GM19025 (cell line): ENCODE measurements around the gene BRAF.
"Not testable (repeated sequence)": the region's sequence is repeated elsewhere in the genome, so short reads cannot be mapped to it uniquely, and the experiment has no call there.

Experiments used
- ATAC-seq: cut with Tn5 transposase; IDR thresholded peaks from one replicate; pipeline ENCODE4 v1.9.1; 2021; ENCODE audit warnings: mild to moderate bottlenecking, low read depth, moderate library complexity; ENCODE audit not compliant: unreplicated experiment

BRAF gene

GRCh38 chr7:140723574-140723973, 201.2 kb downstream of the BRAF start:
- no peak for ATAC-seq

DNA sequence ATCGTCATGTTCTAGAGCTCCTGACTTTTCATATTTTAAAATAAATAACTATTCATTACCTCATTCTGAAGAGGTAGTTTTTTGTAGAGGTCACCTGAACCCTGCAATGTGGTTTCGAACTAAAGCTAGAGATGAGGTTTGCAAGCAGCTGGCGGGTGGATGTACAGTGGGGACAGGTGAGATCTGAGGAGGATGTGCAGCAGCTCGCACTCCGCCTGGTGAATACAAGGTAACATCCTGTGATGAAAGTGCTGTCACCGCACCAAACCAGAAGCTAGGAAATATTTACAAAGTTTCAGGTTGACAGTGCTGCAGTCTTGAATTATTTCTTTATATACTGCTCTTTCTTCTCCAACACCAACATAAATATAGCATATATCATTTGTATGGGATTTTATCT, 201.7 kb downstream of the BRAF start:
- ATAC-seq: no peak

DNA sequence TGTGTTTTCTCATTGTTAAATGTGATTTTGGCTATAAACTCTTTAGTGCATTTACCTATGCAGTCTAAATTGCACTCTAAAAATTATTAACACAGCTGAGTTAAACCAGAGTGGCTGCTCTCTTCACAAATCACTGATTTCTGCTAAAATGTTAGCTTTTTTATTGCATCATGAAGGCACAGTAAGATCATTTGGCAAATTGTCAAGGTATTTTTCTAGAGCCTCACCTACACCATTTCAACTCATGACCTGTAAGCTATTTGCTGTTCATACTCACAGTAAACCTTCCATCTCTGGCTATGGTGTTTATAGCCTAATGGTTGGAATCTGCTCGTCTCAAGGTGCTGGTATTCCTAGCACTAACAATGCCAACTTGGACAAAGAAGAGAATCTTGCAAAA, 202.5 kb downstream of the BRAF start:
- no peak for ATAC-seq

DNA sequence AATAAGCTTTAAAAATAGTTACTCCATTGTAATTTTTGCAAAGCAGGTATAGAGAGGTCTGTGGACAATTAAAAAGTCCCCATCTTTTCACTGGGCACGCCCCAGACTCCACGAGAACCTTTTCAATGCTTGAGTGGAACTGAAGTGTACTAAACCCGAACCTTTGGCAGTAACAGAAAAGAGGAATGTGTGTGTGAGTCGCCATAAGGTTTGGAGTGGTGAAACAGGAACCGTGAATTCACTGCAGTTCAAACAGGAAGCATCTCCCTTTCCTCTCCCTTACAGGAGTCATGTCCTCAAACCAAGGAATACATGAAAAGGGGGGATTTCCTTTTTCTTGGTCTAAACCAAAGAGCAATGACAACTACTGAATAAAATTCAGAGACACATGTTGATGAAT, 205.0 kb downstream of the BRAF start:
- ATAC-seq: no peak

DNA sequence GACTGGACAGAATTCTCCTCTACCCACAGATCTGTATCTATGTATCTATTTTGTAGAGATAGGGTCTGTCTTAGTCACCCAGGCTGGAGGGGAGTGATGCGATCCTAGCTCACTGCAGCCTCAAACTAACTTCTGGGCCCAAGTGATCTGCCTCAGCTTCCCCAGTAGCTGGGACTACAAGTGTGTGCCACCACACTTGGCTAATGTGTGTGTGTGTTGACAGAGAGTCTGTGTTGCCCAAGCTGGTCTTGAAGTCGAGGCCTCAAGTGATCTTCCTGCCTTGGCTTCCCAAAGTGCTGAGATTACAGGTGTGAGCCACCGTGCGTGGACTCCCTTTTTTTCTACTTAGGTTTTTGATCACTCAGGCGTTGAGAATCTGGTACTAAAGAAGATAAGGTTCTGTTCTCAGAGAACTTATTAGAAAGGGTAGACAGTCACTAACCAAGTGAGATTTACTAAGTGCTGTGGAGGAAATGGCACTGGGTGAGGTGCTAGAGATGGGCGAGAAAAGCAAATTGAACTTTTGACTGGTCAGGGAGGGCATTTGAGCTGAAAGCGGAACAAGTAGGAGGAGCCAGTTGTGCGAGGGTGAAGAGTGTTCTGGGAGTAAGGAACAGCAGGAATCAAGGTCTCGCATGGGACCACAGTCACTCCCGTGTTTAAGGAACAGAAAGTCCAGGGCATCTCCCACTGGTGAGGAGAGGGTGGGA, 210.2 kb downstream of the BRAF start:
- no peak for ATAC-seq

- not testable (repeated sequence) for ATAC-seq
These were observed 212.3 kb downstream of the BRAF start for GRCh38 chr7:140712392-140712791.

- ATAC-seq: not testable (repeated sequence)
These were observed 216.0 kb downstream of the BRAF start for GRCh38 chr7:140708764-140709163.

- no peak for ATAC-seq
These were observed 217.6 kb downstream of the BRAF start for GRCh38 chr7:140707132-140707531.

DNA sequence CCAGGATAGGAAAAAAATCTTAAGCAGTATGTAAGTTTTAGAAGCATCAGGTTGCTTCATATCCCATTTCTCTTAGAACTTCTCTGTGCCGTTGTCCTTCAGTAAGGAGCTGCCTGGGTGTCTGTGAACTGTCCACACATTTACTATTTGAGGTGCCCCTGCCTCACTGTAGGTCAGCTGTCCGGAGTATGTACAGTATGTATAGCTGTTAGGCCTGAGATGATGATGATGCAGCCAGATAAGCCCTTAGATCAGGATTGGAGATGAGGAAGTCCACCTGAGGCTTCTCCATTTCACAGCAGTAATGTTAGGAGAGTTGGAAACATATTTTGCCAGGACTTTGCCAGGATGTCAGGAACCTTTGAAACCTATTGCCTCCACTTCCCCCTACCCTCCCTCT, 220.5 kb downstream of the BRAF start:
- no peak for ATAC-seq

- ATAC-seq: no peak
These were observed 222.0 kb downstream of the BRAF start for GRCh38 chr7:140702774-140703173.

DNA sequence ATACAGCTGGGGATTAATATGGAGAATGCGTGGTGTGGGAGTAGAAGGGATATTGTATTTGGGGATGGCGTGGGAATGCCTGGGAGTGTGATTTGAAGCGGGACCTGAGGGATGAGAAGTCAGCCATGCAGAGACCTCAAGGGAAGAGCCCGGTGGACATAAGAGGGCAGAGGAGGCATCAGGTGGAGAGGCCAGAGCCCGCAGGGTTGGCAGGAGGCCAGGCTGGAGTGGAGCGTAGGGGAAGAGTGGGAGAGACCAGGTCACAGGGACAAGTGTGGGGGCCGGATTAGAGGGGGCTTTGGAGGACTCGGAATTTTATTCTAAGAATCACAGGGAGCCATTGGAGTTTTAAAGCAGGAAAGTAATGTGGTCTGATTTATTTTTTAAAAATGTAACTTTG, 226.3 kb downstream of the BRAF start:
- no peak for ATAC-seq

- no peak for ATAC-seq
These were observed 227.1 kb downstream of the BRAF start for GRCh38 chr7:140697447-140698143.

DNA sequence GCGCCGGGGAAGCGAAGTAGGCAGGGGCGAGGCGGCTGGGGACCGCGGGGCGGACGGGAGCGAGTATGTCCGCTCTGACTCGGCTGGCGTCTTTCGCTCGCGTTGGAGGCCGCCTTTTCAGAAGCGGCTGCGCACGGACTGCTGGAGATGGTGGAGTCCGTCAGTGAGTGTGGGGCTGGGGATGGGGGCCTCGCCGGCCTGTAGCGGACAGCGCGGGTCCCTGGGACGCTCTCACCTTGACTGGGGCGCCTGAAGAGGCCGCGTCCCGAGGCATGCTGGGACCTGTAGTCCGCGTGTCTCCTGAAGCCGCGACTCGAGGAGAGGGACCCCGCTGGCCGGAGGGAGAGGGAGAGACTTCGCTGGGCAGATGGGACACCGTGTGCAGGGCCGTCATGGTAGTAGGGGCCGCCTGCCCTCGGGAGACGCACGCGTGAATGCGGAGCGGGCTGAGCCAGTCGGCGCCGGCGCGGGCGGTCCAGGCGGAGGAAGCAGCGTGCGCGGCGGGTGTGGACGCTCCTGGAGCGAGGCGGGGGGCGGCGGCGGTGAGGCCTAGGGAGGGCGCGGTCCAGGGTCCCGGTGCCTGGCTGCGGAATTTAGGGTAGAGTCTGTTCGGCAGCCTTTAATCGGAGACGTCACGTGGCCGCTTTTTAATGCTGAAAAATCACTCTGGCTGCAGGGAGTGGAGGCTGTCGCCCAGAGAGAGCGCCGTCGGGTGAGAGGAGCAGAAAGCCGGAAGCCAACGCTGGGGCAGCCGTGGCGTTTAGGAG, 227.9 kb downstream of the BRAF start, which contains the start of gene NDUFB2:
Gene NDUFB2, plus strand, starts transcription at position 29 of the 767 bp plus-strand sequence. Its CDS starts 37 bp downstream, at position 66.
- ATAC-seq: peak; percentile 84

- ATAC-seq: peak; percentile 86
These were observed 228.6 kb downstream of the BRAF start for GRCh38 chr7:140696024-140696679.

- no peak for ATAC-seq
These were observed 229.3 kb downstream of the BRAF start for GRCh38 chr7:140695381-140695780.

- ATAC-seq: no peak
These were observed 230.1 kb downstream of the BRAF start for GRCh38 chr7:140694592-140694991.

DNA sequence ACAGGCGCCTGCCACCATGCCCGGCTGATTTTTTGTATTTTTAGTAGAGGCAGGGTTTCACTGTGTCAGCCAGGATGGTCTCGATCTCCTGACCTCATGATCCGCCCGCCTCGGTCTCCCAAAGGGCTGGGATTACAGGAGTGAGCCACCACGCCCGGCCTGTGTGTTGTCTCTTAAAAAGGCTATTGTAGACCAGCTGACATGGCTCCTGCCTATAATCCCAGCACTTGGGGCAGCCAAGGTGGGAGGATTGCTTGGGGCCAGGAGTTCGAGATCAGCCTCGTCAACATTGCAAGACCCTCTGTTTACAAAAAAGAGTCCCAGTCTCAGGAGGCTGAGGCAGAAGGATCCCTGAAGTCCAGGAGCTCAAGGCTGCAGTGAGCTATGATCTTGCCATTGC, 230.9 kb downstream of the BRAF start:
- not testable (repeated sequence) for ATAC-seq

GRCh38 chr7:140691376-140692045, 233.2 kb downstream of the BRAF start:
- no peak for ATAC-seq

DNA sequence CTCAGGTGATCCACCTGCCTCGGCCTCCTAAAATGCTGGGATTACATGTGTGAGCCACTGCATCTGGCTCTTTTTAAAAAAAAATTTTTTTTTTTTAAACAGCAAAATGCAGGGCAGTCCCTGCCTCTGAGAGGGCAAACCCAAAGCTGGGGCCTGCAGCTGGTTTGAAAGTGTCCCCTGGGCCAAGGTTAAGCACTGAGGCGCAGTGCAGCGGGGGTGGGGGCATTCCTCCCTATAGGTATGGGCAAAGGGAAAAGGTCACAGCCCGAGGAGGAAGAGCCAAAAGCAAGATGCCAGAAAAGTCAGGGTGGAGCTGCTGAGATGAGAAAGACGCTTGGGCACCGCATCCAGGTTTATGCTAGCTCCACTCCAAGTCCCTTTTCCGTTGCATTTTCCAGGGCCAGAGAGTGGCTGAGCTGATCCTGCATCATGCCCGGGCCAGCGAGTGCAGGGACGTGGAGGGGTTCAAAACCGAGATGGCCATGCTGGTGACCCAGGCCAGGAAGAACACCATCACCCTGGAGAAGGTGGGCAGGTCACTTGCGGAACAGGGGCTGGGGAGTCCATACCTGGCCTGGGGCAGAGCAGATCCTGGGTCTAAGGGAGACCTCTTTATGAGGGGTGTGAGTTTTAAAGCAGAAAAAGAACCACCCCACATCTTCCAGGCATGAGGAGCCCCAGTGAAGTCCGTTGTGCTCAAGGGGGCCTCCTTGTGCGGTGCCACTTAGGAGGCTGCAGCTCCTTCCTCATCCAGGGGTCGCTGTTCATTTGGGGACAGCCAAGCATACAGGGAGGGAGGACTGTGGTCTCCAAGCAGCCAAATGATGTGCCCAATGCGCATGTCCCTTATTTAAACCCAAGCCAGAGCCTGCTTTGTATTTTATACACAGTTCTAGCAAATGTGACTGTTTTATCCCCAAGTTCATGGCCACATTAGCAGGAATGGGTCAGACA, 235.3 kb downstream of the BRAF start:
- ATAC-seq: no peak
